ENCODE data around the gene MPZL1.

The MPZL1 gene

GRCh38 chr1:167781558-167781957, 59.8 kb downstream of the MPZL1 start:
- H3K9me3 ChIP-seq (ENCODE audit: insufficient read depth, low read length, severe bottlenecking): peaks cover 6% of the 10 kb centered on the region
- peaks cover 4% of the 10 kb centered on the region; the same call in 1 of the 2 replicates for H4K20me1 ChIP-seq (ENCODE audit: insufficient read depth, low read length)
- H2AFZ ChIP-seq (ENCODE audit: low read depth, low read length): no peak overlapping the region
- ATAC-seq (ENCODE audit: insufficient read depth, low read depth) (no peak), DNase-seq (no peak)
- 0 out of 2 replicates have a peak, but pooled peaks cover 4% of the 10 kb centered on the region for H3K79me2 ChIP-seq (ENCODE audit: insufficient read depth, low read length)
- H3K9ac ChIP-seq (ENCODE audit: low read depth, low read length): no peak overlapping the region
- TF ChIP-seq EZH2 (IDR thresholded peaks at IDR 0.05; ENCODE audit: borderline replicate concordance, low read depth, low read length, severe bottlenecking): no peak
- TF ChIP-seq CTCF (IDR thresholded peaks at IDR 0.05; ENCODE audit: borderline replicate concordance, extremely low read depth, low read length, poor library complexity, severe bottlenecking): no peak
- no peak overlapping the region for H3K27ac ChIP-seq (ENCODE audit: low read length)
- no peak overlapping the region for H3K4me3 ChIP-seq (ENCODE audit: low read depth in 1 of 2, low read length in 2 of 2)
- H3K36me3 ChIP-seq (ENCODE audit: insufficient read depth, low read length): peaks cover 39% of the 10 kb centered on the region
- H3K27me3 ChIP-seq (ENCODE audit: insufficient read depth, low read length, poor library complexity): no peaks in the 10 kb centered on the region
- H3K4me2 ChIP-seq (ENCODE audit: insufficient read depth, low read length): no peak overlapping the region
- no peaks in the 10 kb centered on the region for H3K4me1 ChIP-seq (ENCODE audit: insufficient read depth, low read length)

GRCh38 chr1:167782946-167783345, 61.2 kb downstream of the MPZL1 start:
- no peaks in the 10 kb centered on the region for H3K4me1 ChIP-seq (ENCODE audit: insufficient read depth, low read length)
- H3K9me3 ChIP-seq (ENCODE audit: insufficient read depth, low read length, severe bottlenecking): peaks cover 6% of the 10 kb centered on the region
- no peak overlapping the region for H3K4me2 ChIP-seq (ENCODE audit: insufficient read depth, low read length)
- no peak overlapping the region for H2AFZ ChIP-seq (ENCODE audit: low read depth, low read length)
- H3K27me3 ChIP-seq (ENCODE audit: insufficient read depth, low read length, poor library complexity): no peaks in the 10 kb centered on the region
- H3K27ac ChIP-seq (ENCODE audit: low read length): no peak overlapping the region
- peaks cover 38% of the 10 kb centered on the region for H3K36me3 ChIP-seq (ENCODE audit: insufficient read depth, low read length)
- no peak for TF ChIP-seq CTCF (IDR thresholded peaks at IDR 0.05; ENCODE audit: borderline replicate concordance, extremely low read depth, low read length, poor library complexity, severe bottlenecking)
- no peak for TF ChIP-seq EZH2 (IDR thresholded peaks at IDR 0.05; ENCODE audit: borderline replicate concordance, low read depth, low read length, severe bottlenecking)
- DNase-seq: no peak
- H3K79me2 ChIP-seq (ENCODE audit: insufficient read depth, low read length): 0 out of 2 replicates have a peak, but pooled peaks cover 4% of the 10 kb centered on the region
- no peak for ATAC-seq (ENCODE audit: insufficient read depth, low read depth)
- H3K4me3 ChIP-seq (ENCODE audit: low read depth in 1 of 2, low read length in 2 of 2): no peak overlapping the region
- no peak overlapping the region for H3K9ac ChIP-seq (ENCODE audit: low read depth, low read length)
- H4K20me1 ChIP-seq (ENCODE audit: insufficient read depth, low read length): peaks cover 4% of the 10 kb centered on the region; the same call in 1 of the 2 replicates

GRCh38 chr1:167784876-167785550, 63.2 kb downstream of the MPZL1 start:
- ATAC-seq (ENCODE audit: insufficient read depth, low read depth) (no peak), DNase-seq (no peak)
- Histone ChIP-seq H2AFZ (ENCODE audit: low read depth, low read length) (no peak overlapping the region), H3K9ac (ENCODE audit: low read depth, low read length) (no peak overlapping the region), H3K27me3 (ENCODE audit: insufficient read depth, low read length, poor library complexity) (no peaks in the 10 kb centered on the region), H3K79me2 (ENCODE audit: insufficient read depth, low read length) (0 out of 2 replicates have a peak, but pooled peaks cover 4% of the 10 kb centered on the region), H3K9me3 (ENCODE audit: insufficient read depth, low read length, severe bottlenecking) (peaks cover 6% of the 10 kb centered on the region), H3K36me3 (ENCODE audit: insufficient read depth, low read length) (peaks cover 52% of the 10 kb centered on the region), H3K4me1 (ENCODE audit: insufficient read depth, low read length) (no peaks in the 10 kb centered on the region), H4K20me1 (ENCODE audit: insufficient read depth, low read length) (peaks cover 4% of the 10 kb centered on the region; the same call in 1 of the 2 replicates), H3K4me2 (ENCODE audit: insufficient read depth, low read length) (no peak overlapping the region), H3K27ac (ENCODE audit: low read length) (no peak overlapping the region), H3K4me3 (ENCODE audit: low read depth in 1 of 2, low read length in 2 of 2) (no peak overlapping the region)
- TF ChIP-seq CTCF (IDR thresholded peaks at IDR 0.05; ENCODE audit: borderline replicate concordance, extremely low read depth, low read length, poor library complexity, severe bottlenecking) (no peak), EZH2 (IDR thresholded peaks at IDR 0.05; ENCODE audit: borderline replicate concordance, low read depth, low read length, severe bottlenecking) (no peak)

All from DND-41 (cell line).